Adrenal gland (tissue), 12 donors: ENCODE measurements around the gene ATF3. TPM values are rescaled to one million over a fixed set of nuclear protein-coding genes. Genes with fewer than 3 reads are reported as not detected.

Experiments used
- DNase-seq, 7 donors: peaks; one replicate each; pipeline ENCODE4 v3.0.0-alpha.2; 2019 to 2020
- H3K27ac ChIP-seq, 5 donors: fragments of 200-600 bp; sonication (generic) in 4 of 5; 1 replicate in 3 of 5; 2 replicates in 2 of 5; pipeline versions ENCODE4 v1.5.1 to v1.8.0; 2016 to 2020; ENCODE audit warnings: mild to moderate bottlenecking in 1 of 5
- H3K27me3 ChIP-seq: fragments of 200-600 bp; 2 replicates; pipeline ENCODE4 v1.8.0; 2021
- H3K36me3 ChIP-seq, 2 donors: fragments of 200-600 bp; replicated peaks in 1 of 2; 1 replicate in 1 of 2; 2 replicates in 1 of 2; pipeline versions ENCODE4 v1.5.1 to v1.8.0; 2018 to 2022
- H3K4me1 ChIP-seq, 2 donors: fragments of 200-600 bp; replicated peaks in 1 of 2; 1 replicate in 1 of 2; 2 replicates in 1 of 2; pipeline versions ENCODE4 v1.5.1 to v1.8.0; 2018 to 2021
- H3K4me3 ChIP-seq, 4 donors: fragments of 200-600 bp; sonication (generic) in 3 of 4; one replicate each; pipeline ENCODE4 v1.5.1; 2016 to 2018
- H3K9me3 ChIP-seq, 3 donors: fragments of 200-600 bp; sonication (generic) in 1 of 3; replicated peaks in 1 of 3; 1 replicate in 2 of 3; 2 replicates in 1 of 3; pipeline versions ENCODE4 v1.5.1 to v1.8.0; 2016 to 2021
- CTCF ChIP-seq, 6 experiments: fragments of 450-650 bp in 4 of 6; fragments of 200-600 bp in 2 of 6; sonication (generic) in 1 of 6; IDR thresholded peaks; 1 replicate in 5 of 6; 2 replicates in 1 of 6; pipeline versions ENCODE4 v1.5.1 to v1.8.0; 2016 to 2021; ENCODE audit warnings: antibody characterized with exemption in 6 of 6, mild to moderate bottlenecking in 2 of 6, moderate library complexity in 1 of 6
- POLR2A ChIP-seq, 2 donors: fragments of 450-650 bp; IDR thresholded peaks; one replicate each; pipeline ENCODE4 v1.6.1; 2017; ENCODE audit warnings: antibody characterized with exemption in 2 of 2, mild to moderate bottlenecking in 2 of 2, moderate library complexity in 1 of 2
- WGBS, 4 donors: extraction: QIAGEN DNeasy Blood & Tissue Kit in 2 of 4; methylation state at CpG; one replicate each; pipeline versions ENCODE4 v1.1.5 to v1.1.7; 2013 to 2017; 5-methylcytosine and 5-hydroxymethylcytosine counted together
- intact Hi-C, 2 donors: fragments of 100-400 bp; cut with DNase I; formaldehyde crosslinking; loops; one replicate each; pipeline versions ENCODE4 v1.14.1 to v1.15.0; 2022 to 2023
- polyA plus RNA-seq, 3 donors: library from polyadenylated mRNA; stranded (reverse); fragments of 200-250 nt in 2 of 3; fragments of 350-450 nt in 1 of 3; fragmentation: Illumina TruSeq in 1 of 3; extraction: RNeasy Lipid Tissue Mini Kit (QIAGEN cat#74804) in 1 of 3; gene quantifications; one replicate each; pipeline ENCODE4 v1.2.3, GENCODE V29; 2013 to 2014
- total RNA-seq, 9 donors: library from RNA; depleted of rRNA in 4 of 9; stranded (reverse); fragments of >200 nt in 4 of 9; fragments of 120-200 nt in 1 of 9; fragmentation: NEBNext Ultra II Directional in 1 of 9; extraction: Animal tissue kit (Norgen Biotek cat#: 25700) in 1 of 9; gene quantifications; one replicate each; pipeline versions ENCODE4 v1.1.0 to v1.2.4, GENCODE V29; 2013 to 2023
- donor health status: healthy with polysubstance abuse.
- donor health status: Bipolar disorder and iron deficiency.
- donor health status: DM: yes; HTN: yes; CAD: no.
- donor health status: DM: no; HTN: no; CAD: no.
- donor health status: DM: no; HTN: no; CAD: no.
- donor health status: DM: yes; HTN: yes; CAD: no.

ATF3 gene
- total and polyA plus RNA-seq, 12 donors, result 1.9 to 19.7 (median 9.9) TPM

- H3K27me3 ChIP-seq, result peaks cover 22% of the 10 kb centered on the region
- H3K9me3 ChIP-seq, result no peaks in the 10 kb centered on the region
- no peaks in the 10 kb centered on the region for H3K36me3 ChIP-seq
- H3K27ac ChIP-seq, result no peak overlapping the region
- H3K4me3 ChIP-seq, result no peak overlapping the region
- WGBS, 4 donors, result 13 to 16% (median 15%) methylated on average over 9 of the region's 9 CpGs
- intact Hi-C loops, result loop anchor here in 1 of 2 donors (5.0 kb wide), 1 partner anchor 43 kb away; no protein-coding TSS in a partner anchor
- peaks cover 14 to 31% of the 10 kb centered on the region in 2 donors for H3K4me1 ChIP-seq
- TF ChIP-seq CTCF (IDR thresholded peaks at IDR 0.05) (no peak), POLR2A (IDR thresholded peaks at IDR 0.05) (no peak)
- DNase-seq, result no peak
Observed at GRCh38 chr1:212605441-212606394, 2.8 kb upstream of the ATF3 start.

- WGBS, 4 donors, result 3 to 6% (median 4%) methylated on average over 19 to 49 of the region's 49 CpGs
- intact Hi-C loops, result loop anchor here in 1 of 2 donors (5.0 kb wide), 1 partner anchor 44 kb away; no protein-coding TSS in a partner anchor
- no peak overlapping the region for H3K27ac ChIP-seq
- peak overlapping the region in 1 of 4 donors; percentile 68 for H3K4me3 ChIP-seq
- peaks cover 14 to 31% of the 10 kb centered on the region in 2 donors for H3K4me1 ChIP-seq
- peak in 6 of 7 donors; percentile 22 to 43 (median 29) for DNase-seq
- TF ChIP-seq CTCF (IDR thresholded peaks at IDR 0.05) (peak in 1 of 6 experiments; percentile 12), POLR2A (IDR thresholded peaks at IDR 0.05) (no peak)
- no peaks in the 10 kb centered on the region for H3K36me3 ChIP-seq
- H3K9me3 ChIP-seq, result no peaks in the 10 kb centered on the region
- peaks cover 22% of the 10 kb centered on the region for H3K27me3 ChIP-seq
Observed at GRCh38 chr1:212606395-212607205, 2.0 kb upstream of the ATF3 start.

GRCh38 chr1:212607206-212607912, 1.2 kb upstream of the ATF3 start:
- TF ChIP-seq CTCF (IDR thresholded peaks at IDR 0.05) (no peak), POLR2A (IDR thresholded peaks at IDR 0.05) (no peak)
- H3K27ac ChIP-seq, result peak overlapping the region in 1 of 5 donors; percentile 98
- peaks cover 18% of the 10 kb centered on the region for H3K27me3 ChIP-seq
- peak overlapping the region in 2 of 4 donors; percentile 28 to 68 for H3K4me3 ChIP-seq
- no peaks in the 10 kb centered on the region for H3K36me3 ChIP-seq
- WGBS, 4 donors, result 0 to 3% (median 2%) methylated on average over 16 to 34 of the region's 34 CpGs
- no peaks in the 10 kb centered on the region for H3K9me3 ChIP-seq
- peaks cover 14 to 31% of the 10 kb centered on the region in 2 donors for H3K4me1 ChIP-seq
- intact Hi-C loops, result loop anchor here in 1 of 2 donors (5.0 kb wide), 1 partner anchor 45 kb away; no protein-coding TSS in a partner anchor
- peak in 6 of 7 donors; percentile 21 to 43 (median 34) for DNase-seq
